PC-9 (cell line): Measurements from ENCODE around the gene SCG5. TPM values are rescaled to one million over a fixed set of nuclear protein-coding genes. Genes with fewer than 3 reads are reported as not detected.

Experiments
- BruUV-seq: library from RNA; stranded (reverse); fragments of 400-500 nt; replicated peaks from 2 replicates; lab custom pipeline; 2021; lab: Mats Ljungman, UMichigan
- CTCF ChIA-PET: fragments of 300-600 bp; sonication (Branson Sonifier 250); formaldehyde crosslinking; loops from one replicate; lab custom pipeline; 2022; ENCODE audit warnings: antibody characterized with exemption; lab: Charles Lee
- POLR2A ChIA-PET: fragments of 300-600 bp; sonication (Branson Sonifier 250); formaldehyde crosslinking; loops from one replicate; lab custom pipeline; 2022; ENCODE audit warnings: antibody characterized with exemption; ENCODE audit not compliant: unreplicated experiment; lab: Charles Lee
- DNase-seq, 2 experiments: peaks; one replicate each; pipeline versions ENCODE4 v3.0.0 to v3.0.0-alpha.2; 2015 to 2022; ENCODE audit warnings: mixed read lengths in 1 of 2
- H2AFZ ChIP-seq: fragments of 200-600 bp; sonication (generic); 2 replicates; pipeline ENCODE4 v1.8.1; 2017; ENCODE audit warnings: antibody characterized with exemption
- H3F3A ChIP-seq: fragments of 200-600 bp; sonication (generic); 2 replicates; pipeline ENCODE4 v1.8.1; 2017; ENCODE audit warnings: antibody characterized with exemption, mild to moderate bottlenecking, low read depth; ENCODE audit not compliant: insufficient read depth
- H3K27ac ChIP-seq: fragments of 200-600 bp; sonication (generic); 2 replicates; pipeline ENCODE4 v1.6.1; 2016; ENCODE audit warnings: mixed run types
- H3K27me3 ChIP-seq: fragments of 200-600 bp; sonication (generic); 2 replicates; pipeline ENCODE4 v1.6.1; 2016; ENCODE audit warnings: low read depth, mixed run types; ENCODE audit not compliant: insufficient read depth
- H3K36me3 ChIP-seq: fragments of 200-600 bp; sonication (generic); 2 replicates; pipeline ENCODE4 v1.6.1; 2016; ENCODE audit warnings: low read depth, mixed run types
- H3K4me1 ChIP-seq: fragments of 200-600 bp; sonication (generic); replicated peaks from 2 replicates; pipeline ENCODE4 v1.6.1; 2016; ENCODE audit warnings: mixed run types; ENCODE audit not compliant: insufficient read depth
- H3K4me2 ChIP-seq: fragments of 200-600 bp; sonication (generic); 2 replicates; pipeline ENCODE4 v1.6.1; 2017; ENCODE audit warnings: mixed run types
- H3K4me3 ChIP-seq: fragments of 200-600 bp; sonication (generic); 2 replicates; pipeline ENCODE4 v1.6.1; 2016; ENCODE audit warnings: mixed run types
- H3K79me2 ChIP-seq: fragments of 200-600 bp; sonication (generic); 2 replicates; pipeline ENCODE4 v1.6.1; 2017; ENCODE audit warnings: low read depth, mixed run types
- H3K9me2 ChIP-seq: fragments of 200-600 bp; sonication (generic); 2 replicates; pipeline ENCODE4 v1.8.1; 2017; ENCODE audit warnings: mild to moderate bottlenecking; ENCODE audit not compliant: insufficient read depth
- H3K9me3 ChIP-seq: fragments of 200-600 bp; sonication (generic); 2 replicates; pipeline ENCODE4 v1.8.1; 2016; ENCODE audit warnings: low read depth; ENCODE audit not compliant: insufficient read depth
- H4K20me1 ChIP-seq: fragments of 200-600 bp; sonication (generic); 2 replicates; pipeline ENCODE4 v1.8.1; 2017; ENCODE audit not compliant: insufficient read depth
- CTCF ChIP-seq: fragments of 200-600 bp; sonication (generic); conservative IDR thresholded peaks from 2 replicates; pipeline ENCODE4 v1.6.1; 2017; ENCODE audit warnings: mixed run types, antibody characterized with exemption, mild to moderate bottlenecking, moderate library complexity
- EZH2 ChIP-seq: fragments of 200-600 bp; sonication (generic); IDR thresholded peaks from 2 replicates; pipeline ENCODE4 v1.8.0; 2017; ENCODE audit warnings: antibody characterized with exemption, low read depth
- intact Hi-C: fragments of 100-400 bp; cut with micrococcal nuclease; formaldehyde crosslinking; loops from one replicate; pipeline ENCODE4 v1.10.0; 2022; ENCODE audit not compliant: unreplicated experiment
- total RNA-seq: library from RNA; stranded (reverse); gene quantifications from 2 replicates; pipeline ENCODE4 v1.2.3, GENCODE V29; 2021

The SCG5 gene
- total RNA-seq, 1 experiment from 2014 or later = 0.39 TPM

GRCh38 chr15:32721596-32721995 is 80.1 kb downstream of the SCG5 start:
- no peaks in the 10 kb centered on the region for H3K79me2 ChIP-seq
- no peak overlapping the region for H3K27ac ChIP-seq
- no peaks in the 10 kb centered on the region for H3K9me3 ChIP-seq
- POLR2A ChIA-PET = no interaction called here
- no peak overlapping the region for H3K4me2 ChIP-seq
- no peaks in the 10 kb centered on the region for H3K9me2 ChIP-seq
- CTCF ChIA-PET = interaction anchor here (0.7 kb wide), 1 partner anchor 73 kb away, joined by 6 read pairs; no protein-coding TSS in a partner anchor
- no peak for DNase-seq
- no peak overlapping the region for H3K4me3 ChIP-seq
- H3K4me1 ChIP-seq = no peaks in the 10 kb centered on the region
- no peaks in the 10 kb centered on the region for H3K27me3 ChIP-seq
- BruUV-seq = no TSS peak
- H3F3A ChIP-seq = no peaks in the 10 kb centered on the region
- no peaks in the 10 kb centered on the region for H3K36me3 ChIP-seq
- intact Hi-C loops = no loop called here
- TF ChIP-seq CTCF = no peak
- no peak for TF ChIP-seq EZH2
- no peaks in the 10 kb centered on the region for H4K20me1 ChIP-seq
- no peak overlapping the region for H2AFZ ChIP-seq

- intact Hi-C loops = no loop called here
- Histone ChIP-seq H3K9me2 (no peaks in the 10 kb centered on the region), H4K20me1 (no peaks in the 10 kb centered on the region), H3K27ac (no peak overlapping the region), H2AFZ (no peak overlapping the region), H3K4me2 (no peak overlapping the region), H3K27me3 (no peaks in the 10 kb centered on the region), H3K9me3 (no peaks in the 10 kb centered on the region), H3F3A (no peaks in the 10 kb centered on the region), H3K4me3 (no peak overlapping the region), H3K4me1 (no peaks in the 10 kb centered on the region), H3K36me3 (no peaks in the 10 kb centered on the region), H3K79me2 (no peaks in the 10 kb centered on the region)
- no peak for DNase-seq
- CTCF ChIA-PET = interaction anchor here (0.7 kb wide), 1 partner anchor 72 kb away, joined by 6 read pairs; no protein-coding TSS in a partner anchor
- TF ChIP-seq EZH2 = no peak
- no peak for TF ChIP-seq CTCF
- POLR2A ChIA-PET = no interaction called here
- BruUV-seq = no TSS peak
Measured at GRCh38 chr15:32722136-32722535, 80.6 kb downstream of the SCG5 start.

DNA sequence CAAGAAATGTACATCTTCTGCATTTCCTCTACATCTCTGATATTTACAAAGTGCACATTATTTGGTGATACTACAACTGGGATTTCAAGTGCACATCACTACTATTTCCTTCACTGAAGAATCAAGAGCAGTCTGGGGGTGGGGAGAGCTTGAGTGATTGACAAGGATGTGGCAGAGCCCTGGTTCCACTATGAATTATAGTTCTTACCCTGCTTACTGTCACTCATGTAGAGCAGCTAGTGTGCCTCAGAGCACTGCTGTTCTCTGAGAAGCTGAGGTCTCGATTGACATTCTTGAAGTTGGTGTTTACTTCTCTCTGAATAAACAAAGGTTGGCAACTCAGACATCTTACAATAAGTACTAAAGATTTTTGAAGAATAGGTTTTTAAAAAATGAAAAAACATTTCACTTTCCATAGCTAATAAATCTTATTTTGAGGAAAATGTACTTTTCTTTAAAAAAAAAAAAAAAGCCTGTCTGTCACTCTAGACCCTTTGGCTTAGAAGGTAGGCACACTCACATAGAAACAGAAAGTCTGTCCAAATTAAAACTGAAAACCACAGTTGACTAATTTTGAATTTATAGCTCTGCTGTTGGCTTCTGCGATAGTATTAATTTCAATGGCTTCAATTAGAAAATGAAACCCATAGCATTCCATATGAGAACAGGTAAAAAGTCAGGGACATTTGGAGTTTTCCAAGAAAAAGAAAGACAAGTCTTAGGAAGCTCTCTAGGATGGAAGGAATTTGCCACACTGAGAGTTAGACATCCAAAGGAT is 81.8 kb downstream of the SCG5 start:
- Histone ChIP-seq H3K9me2 (no peaks in the 10 kb centered on the region), H3F3A (no peaks in the 10 kb centered on the region), H3K9me3 (no peaks in the 10 kb centered on the region), H4K20me1 (no peaks in the 10 kb centered on the region), H3K79me2 (no peaks in the 10 kb centered on the region), H3K27ac (no peak overlapping the region), H3K27me3 (no peaks in the 10 kb centered on the region), H3K4me2 (no peak overlapping the region), H3K4me3 (no peak overlapping the region), H2AFZ (no peak overlapping the region), H3K4me1 (no peaks in the 10 kb centered on the region), H3K36me3 (no peaks in the 10 kb centered on the region)
- intact Hi-C loops = no loop called here
- BruUV-seq = no TSS peak
- DNase-seq = no peak
- ChIA-PET CTCF (interaction anchor here (0.6 kb wide), 1 partner anchor 12 kb away, joined by 3 read pairs; no protein-coding TSS in a partner anchor), POLR2A (interaction anchor here (0.7 kb wide), 1 partner anchor 8 kb away, joined by 4 read pairs; no protein-coding TSS in a partner anchor)
- TF ChIP-seq CTCF (no peak), EZH2 (no peak)
